Measurements from ENCODE around the gene CDH22.

Gene CDH22

DNA sequence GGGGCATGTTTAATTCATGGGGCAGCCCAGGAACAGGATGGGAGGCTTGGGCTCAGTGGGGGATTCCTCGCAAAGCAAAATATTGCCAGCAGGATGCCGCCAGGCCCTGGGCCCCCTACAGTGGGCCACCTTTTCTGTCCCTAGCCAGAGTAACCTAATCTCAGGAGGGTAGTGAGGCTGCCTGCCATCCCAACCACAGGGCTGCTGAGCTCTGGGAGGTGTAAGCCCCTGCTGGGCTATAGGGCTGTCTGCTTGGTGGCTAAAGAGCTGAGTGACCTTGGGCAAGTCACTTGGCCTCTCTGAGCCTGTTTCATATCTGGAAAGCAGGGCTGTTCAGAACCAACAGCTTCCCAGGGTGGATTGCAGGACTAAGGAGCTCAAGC lies 35.7 kb upstream of the CDH22 start:
- no peak overlapping the region for H3K4me3 ChIP-seq (ENCODE audit: low read depth, low read length)
- no peak for DNase-seq (ENCODE audit: low read depth)

DNA sequence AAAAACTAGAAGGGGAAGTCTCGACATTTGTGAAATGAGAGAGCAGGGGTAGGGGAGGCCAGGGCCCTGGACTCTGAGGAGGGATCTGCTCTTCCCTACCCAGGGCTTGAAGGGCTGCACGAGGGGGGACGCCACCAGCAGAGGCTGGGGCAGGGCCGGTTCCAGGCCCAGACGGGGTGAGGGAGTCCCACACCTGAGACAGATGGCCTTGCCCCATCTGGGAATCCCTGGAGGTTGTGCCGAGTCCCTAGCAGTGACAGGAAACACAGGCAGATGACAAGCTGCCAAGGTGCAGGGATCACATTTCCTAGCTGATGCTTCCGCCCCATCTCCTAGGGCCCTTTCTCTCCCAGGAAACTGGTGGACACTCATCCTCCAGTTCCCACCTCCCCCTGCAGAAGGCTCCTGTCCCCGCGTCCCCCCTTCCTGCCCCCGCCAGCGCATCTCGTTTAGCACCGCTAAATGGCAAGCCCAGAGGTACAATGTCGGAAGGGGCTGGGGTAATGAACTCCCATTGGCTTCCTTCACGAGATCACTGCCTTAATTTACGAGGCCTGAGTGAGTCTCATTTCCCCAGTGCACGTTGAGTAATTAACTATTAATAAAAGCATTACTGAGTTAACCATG lies 35.2 kb upstream of the CDH22 start:
- DNase-seq (ENCODE audit: low read depth), result no peak
- H3K4me3 ChIP-seq (ENCODE audit: low read depth, low read length), result no peak overlapping the region

GRCh38 chr20:46342451-46343347 lies 34.4 kb upstream of the CDH22 start:
- no peak overlapping the region for H3K4me3 ChIP-seq (ENCODE audit: low read depth, low read length)
- no peak for DNase-seq (ENCODE audit: low read depth)

DNA sequence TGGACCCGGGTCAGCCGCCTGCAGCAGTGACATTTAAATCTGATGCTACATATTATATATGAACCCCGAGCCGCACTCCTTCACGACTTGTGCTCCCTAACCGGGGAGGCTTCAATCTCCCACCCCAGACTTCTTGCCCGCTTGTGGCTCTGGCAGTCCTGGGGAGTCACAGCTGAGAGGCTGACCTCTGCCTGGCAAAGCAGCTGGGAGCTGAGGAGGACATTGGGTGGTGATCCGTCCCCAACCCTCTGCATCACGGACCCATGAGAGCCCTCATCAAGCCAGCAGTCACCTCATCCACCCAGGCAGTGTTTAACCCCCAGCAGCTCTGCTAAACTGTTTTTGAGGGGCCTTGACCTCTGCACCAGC lies 33.7 kb upstream of the CDH22 start:
- DNase-seq (ENCODE audit: low read depth), result no peak
- H3K4me3 ChIP-seq (ENCODE audit: low read depth, low read length), result no peak overlapping the region

DNA sequence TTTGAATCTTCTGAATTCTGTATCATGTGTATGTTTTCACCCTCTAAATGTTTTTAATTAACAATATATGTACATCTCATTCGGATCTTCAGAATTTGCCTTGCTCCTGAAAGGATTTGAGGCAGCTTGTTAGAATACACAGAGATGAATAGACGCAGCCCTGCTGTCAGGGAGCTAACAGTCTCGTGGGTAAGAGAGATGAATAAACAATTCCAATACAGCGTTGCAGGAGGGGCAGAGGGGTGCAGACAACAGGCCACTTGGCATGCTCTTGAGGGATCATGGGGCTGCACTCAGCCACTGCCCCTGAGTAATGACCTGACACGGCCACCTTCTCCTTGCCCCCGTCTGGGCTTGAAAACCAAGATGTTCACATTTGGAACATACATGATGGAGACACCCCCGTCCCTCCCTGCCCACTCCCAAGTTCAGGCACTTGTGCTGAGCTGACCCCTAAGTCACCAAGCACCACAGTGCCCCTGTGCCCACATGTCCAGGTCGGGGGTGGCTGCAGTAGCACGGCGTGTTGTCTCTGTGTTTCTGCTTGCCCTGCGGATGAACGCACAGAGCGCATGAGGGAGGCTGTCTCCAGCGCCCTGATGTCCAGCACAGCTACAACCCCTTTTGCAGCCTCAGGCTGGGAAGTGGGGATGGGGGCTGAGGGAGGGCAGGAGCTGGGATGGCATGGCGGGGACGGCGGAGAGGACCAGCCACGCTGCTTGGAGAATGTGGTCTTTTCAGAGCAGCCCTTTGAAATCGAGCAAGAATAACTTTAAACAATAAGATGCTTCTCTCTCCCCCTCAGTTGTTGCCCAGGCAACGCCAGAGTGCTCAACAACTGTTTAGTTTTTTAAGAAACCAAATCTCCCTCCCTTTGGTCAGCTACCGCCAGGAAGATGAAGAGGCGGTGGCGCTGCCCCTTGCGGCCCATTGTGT lies 33.0 kb upstream of the CDH22 start:
- no peak for DNase-seq (ENCODE audit: low read depth)
- H3K4me3 ChIP-seq (ENCODE audit: low read depth, low read length), result no peak overlapping the region

- no peak overlapping the region for H3K4me3 ChIP-seq (ENCODE audit: low read depth, low read length)
- DNase-seq (ENCODE audit: low read depth), result no peak
Measured at GRCh38 chr20:46339037-46339436, 30.7 kb upstream of the CDH22 start.

DNA sequence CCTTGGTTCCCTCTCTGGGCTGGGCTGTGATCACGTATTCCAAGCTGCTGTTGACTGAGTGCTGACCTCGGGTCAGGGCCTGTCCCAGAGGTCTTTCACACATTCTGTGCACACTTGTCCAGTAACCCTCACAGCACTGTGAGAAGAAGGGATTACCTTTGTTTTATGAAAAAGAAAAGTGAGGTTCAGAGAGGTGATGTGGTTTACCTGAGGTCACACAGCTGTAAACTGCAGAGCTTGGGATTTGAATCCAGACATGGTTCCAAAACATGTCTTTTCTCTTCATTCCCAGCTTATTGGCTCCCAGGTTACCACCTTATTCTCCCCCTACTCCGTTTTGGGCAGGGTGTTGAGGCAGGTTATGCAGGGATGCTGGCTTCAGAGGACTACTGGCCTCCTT lies 28.4 kb upstream of the CDH22 start:
- DNase-seq (ENCODE audit: low read depth), result no peak
- no peak overlapping the region for H3K4me3 ChIP-seq (ENCODE audit: low read depth, low read length)

GRCh38 chr20:46334303-46334904 lies 26.1 kb upstream of the CDH22 start:
- no peak overlapping the region for H3K4me3 ChIP-seq (ENCODE audit: low read depth, low read length)
- no peak for DNase-seq (ENCODE audit: low read depth)

GRCh38 chr20:46333161-46333991 lies 25.1 kb upstream of the CDH22 start:
- DNase-seq (ENCODE audit: low read depth), result no peak
- no peak overlapping the region for H3K4me3 ChIP-seq (ENCODE audit: low read depth, low read length)

DNA sequence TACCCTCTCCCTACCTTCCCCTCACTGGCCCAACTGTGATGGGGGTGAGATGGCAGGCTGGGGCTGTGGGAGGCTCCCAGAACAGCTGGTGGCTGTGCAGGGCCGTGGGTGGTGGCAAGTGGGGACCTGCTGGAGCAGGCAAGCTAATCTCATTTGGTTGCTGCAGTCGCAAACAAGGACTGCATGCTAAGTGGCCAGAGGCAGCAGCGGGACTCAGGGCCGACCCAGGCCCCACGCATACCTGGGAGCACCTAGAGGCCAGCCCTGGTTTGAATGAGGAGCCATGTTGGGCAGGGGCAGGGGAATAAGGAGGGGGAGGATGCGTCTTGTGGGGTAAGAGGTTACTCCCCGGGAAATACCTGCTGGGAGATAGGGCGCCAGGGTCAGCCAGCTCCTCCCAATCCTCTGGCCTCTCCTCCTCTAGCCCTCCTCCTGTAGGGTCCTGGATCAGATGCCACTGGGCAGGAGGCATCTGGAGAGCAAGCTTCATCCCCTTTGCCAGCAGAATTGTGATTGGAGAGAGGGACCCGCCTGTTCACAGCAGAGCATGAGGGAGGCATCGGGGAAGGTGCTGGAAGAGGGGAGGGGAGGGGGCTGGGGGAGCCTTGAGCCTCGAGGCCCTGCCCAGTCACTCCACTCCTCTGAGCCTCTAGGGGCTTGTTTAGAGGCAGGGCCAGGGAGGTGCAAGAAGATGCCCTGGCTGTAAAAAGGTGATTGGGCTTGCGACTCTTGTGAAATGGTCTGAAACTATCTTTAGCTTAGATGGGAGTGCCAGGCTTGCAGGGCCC lies 24.3 kb upstream of the CDH22 start:
- no peak for DNase-seq (ENCODE audit: low read depth)
- H3K4me3 ChIP-seq (ENCODE audit: low read depth, low read length), result no peak overlapping the region

- no peak for DNase-seq (ENCODE audit: low read depth)
- H3K4me3 ChIP-seq (ENCODE audit: low read depth, low read length), result no peak overlapping the region
Measured at GRCh38 chr20:46331611-46332361, 23.5 kb upstream of the CDH22 start.

DNA sequence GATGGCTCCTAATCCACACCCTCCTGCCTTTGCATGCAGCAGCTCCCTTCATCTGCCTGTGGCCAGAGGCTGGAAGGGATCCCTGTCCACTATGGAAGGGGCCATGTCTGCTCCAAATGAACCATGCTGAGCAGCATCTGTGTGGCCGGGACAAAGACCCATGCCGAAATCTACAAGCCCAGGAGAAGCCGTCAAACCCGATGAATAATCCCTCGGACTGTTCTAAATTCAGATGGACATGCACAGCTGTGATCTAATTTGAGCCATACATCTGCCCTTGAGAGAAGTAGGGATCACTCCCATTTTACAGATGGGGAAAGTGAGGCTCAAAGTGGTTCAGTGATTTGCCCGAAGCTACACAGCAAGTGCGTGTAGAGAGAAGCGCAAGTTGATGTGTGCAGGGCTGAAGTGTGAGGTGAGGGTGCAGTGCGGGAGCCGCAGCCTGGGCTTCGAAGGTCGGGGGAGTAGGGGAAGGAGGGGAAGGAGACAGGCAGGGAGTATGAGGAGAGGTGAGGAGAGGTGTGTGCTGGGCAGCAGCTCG lies 22.6 kb upstream of the CDH22 start:
- no peak overlapping the region for H3K4me3 ChIP-seq (ENCODE audit: low read depth, low read length)
- no peak for DNase-seq (ENCODE audit: low read depth)

GRCh38 chr20:46330072-46330763 lies 21.9 kb upstream of the CDH22 start:
- no peak overlapping the region for H3K4me3 ChIP-seq (ENCODE audit: low read depth, low read length)
- no peak for DNase-seq (ENCODE audit: low read depth)

DNA sequence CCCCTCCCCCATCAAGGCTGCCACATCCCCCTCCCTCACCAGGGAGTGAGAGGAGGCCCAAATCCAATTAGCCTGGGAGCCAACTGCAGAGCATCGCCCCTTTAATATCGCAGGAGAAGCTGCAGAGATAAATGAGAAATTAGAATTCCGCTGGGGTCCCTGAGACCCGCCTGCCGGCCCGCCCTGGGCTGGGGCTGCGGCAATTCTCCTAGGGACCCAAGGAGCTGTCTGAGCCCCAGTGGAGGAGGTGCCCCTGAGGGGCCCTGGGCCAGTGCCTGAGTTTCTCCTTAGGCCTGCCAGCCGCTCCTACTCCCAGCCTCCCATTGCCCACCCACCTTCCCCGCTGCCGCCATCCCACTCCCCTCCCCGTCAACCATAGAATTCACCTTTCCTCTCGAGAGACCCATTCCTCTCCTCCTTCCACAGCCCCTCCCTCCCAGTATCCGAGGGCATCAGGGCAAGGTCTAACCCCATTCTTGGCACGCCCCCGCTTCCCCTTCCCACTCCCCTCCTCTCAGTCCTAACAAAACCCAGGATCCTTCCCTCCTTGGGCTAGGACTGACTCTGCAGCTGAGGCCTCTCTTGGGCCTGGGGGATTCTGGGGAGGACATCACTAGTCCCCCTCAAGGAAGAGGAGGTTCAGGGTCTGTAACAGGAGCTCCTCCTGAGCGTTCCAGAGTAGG lies 20.0 kb upstream of the CDH22 start:
- DNase-seq (ENCODE audit: low read depth), result no peak
- H3K4me3 ChIP-seq (ENCODE audit: low read depth, low read length), result no peak overlapping the region

DNA sequence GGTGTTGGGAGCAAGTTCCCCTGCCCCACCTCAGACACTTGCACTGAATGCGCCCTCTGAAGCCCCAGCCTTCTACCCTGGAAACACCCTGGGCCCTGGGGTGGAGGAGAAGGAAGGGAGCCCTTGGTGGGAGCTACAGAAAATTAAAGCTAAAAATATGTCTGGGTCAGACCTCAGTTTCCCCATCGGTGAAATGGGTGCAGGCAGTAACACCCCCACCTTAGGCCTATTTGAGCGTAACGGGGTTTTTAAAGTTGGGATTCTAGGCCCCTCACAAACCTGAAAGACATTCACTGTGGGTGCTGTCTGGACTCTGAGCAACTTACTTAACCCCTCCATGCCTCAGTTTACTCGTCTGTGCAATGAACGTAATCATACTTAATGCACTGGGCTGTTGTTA lies 19.3 kb upstream of the CDH22 start:
- no peak for DNase-seq (ENCODE audit: low read depth)
- no peak overlapping the region for H3K4me3 ChIP-seq (ENCODE audit: low read depth, low read length)

GRCh38 chr20:46325789-46326188 lies 17.5 kb upstream of the CDH22 start:
- no peak for DNase-seq (ENCODE audit: low read depth)
- no peak overlapping the region for H3K4me3 ChIP-seq (ENCODE audit: low read depth, low read length)

Measured in skeletal muscle cell (primary cell).